SK-N-SH treated with all-trans-retinoic acid at 6 μM for 48 hours (cell line): ENCODE data around the gene CASKIN1.

Experiments used
- ATAC-seq: fragments of 200-7000 bp; cut with Tn5 transposase; 3 replicates; pipeline ENCODE4 v1.9.1; 2020; ENCODE audit warnings: mild to moderate bottlenecking, moderate library complexity
- ARNTL ChIP-seq: fragments of 450-650 bp; formaldehyde crosslinking; IDR thresholded peaks from 2 replicates; pipeline ENCODE4 v1.5.0; 2020; ENCODE audit warnings: low read depth, mild to moderate bottlenecking, moderate library complexity, borderline replicate concordance
- CREB5 ChIP-seq: fragments of 250-450 bp; sonication (Bioruptor Pico); IDR thresholded peaks from 2 replicates; pipeline ENCODE4 v1.5.1; 2020; ENCODE audit warnings: low read depth, mild to moderate bottlenecking, moderate library complexity
- CSDC2 ChIP-seq: fragments of 250-450 bp; sonication (Bioruptor Pico); IDR thresholded peaks from 2 replicates; pipeline ENCODE4 v1.5.0; 2020; ENCODE audit warnings: mild to moderate bottlenecking, moderate library complexity
- CSRNP3 ChIP-seq: fragments of 250-450 bp; sonication (Bioruptor Pico); IDR thresholded peaks from 2 replicates; pipeline ENCODE4 v1.5.1; 2021; ENCODE audit warnings: mild to moderate bottlenecking, moderate library complexity
- ESRRG ChIP-seq: fragments of 250-450 bp; sonication (Bioruptor Pico); IDR thresholded peaks from 2 replicates; pipeline ENCODE4 v1.6.1; 2021; ENCODE audit warnings: mild to moderate bottlenecking
- GLIS3 ChIP-seq: fragments of 250-450 bp; sonication (Bioruptor Pico); IDR thresholded peaks from 2 replicates; pipeline ENCODE4 v1.5.0; 2020; ENCODE audit warnings: mild to moderate bottlenecking, moderate library complexity
- PATZ1 ChIP-seq: fragments of 250-450 bp; sonication (Bioruptor Pico); IDR thresholded peaks from 2 replicates; pipeline ENCODE4 v1.8.0; 2020; ENCODE audit warnings: mild to moderate bottlenecking, moderate library complexity, borderline replicate concordance
- POU6F1 ChIP-seq: fragments of 250-450 bp; sonication (Bioruptor Pico); IDR thresholded peaks from 2 replicates; pipeline ENCODE4 v1.8.0; 2021; ENCODE audit warnings: low read depth, mild to moderate bottlenecking, moderate library complexity, borderline replicate concordance
- PPARA ChIP-seq: fragments of 250-450 bp; sonication (Bioruptor Pico); IDR thresholded peaks from 2 replicates; pipeline ENCODE4 v1.5.0; 2020; ENCODE audit warnings: mild to moderate bottlenecking, borderline replicate concordance
- RARB ChIP-seq: fragments of 250-450 bp; sonication (Bioruptor Pico); IDR thresholded peaks from 2 replicates; pipeline ENCODE4 v1.8.0; 2021; ENCODE audit warnings: mild to moderate bottlenecking, moderate library complexity
- SNAI2 ChIP-seq: fragments of 250-450 bp; sonication (Bioruptor Pico); IDR thresholded peaks from 2 replicates; pipeline ENCODE4 v1.5.0; 2020; ENCODE audit warnings: mild to moderate bottlenecking, moderate library complexity
- TCF4 ChIP-seq: fragments of 250-450 bp; sonication (Bioruptor Pico); IDR thresholded peaks from 2 replicates; pipeline ENCODE4 v1.8.0; 2021; ENCODE audit warnings: mild to moderate bottlenecking, moderate library complexity, borderline replicate concordance
- TOX ChIP-seq: fragments of 250-450 bp; sonication (Bioruptor Pico); IDR thresholded peaks from 2 replicates; pipeline ENCODE4 v1.8.0; 2021; ENCODE audit warnings: mild to moderate bottlenecking, moderate library complexity, borderline replicate concordance
- TSHZ2 ChIP-seq: fragments of 250-450 bp; sonication (Bioruptor Pico); IDR thresholded peaks from 2 replicates; pipeline ENCODE4 v1.5.0; 2020; ENCODE audit warnings: mild to moderate bottlenecking, moderate library complexity
- ZC3H10 ChIP-seq: fragments of 250-450 bp; sonication (Bioruptor Pico); IDR thresholded peaks from 2 replicates; pipeline ENCODE4 v1.5.1; 2021; ENCODE audit warnings: mild to moderate bottlenecking, moderate library complexity
- ZFP30 ChIP-seq: fragments of 450-650 bp; formaldehyde crosslinking; IDR thresholded peaks from 2 replicates; pipeline ENCODE4 v1.5.0; 2022; ENCODE audit warnings: mild to moderate bottlenecking, moderate library complexity
- ZNF565 ChIP-seq: fragments of 450-650 bp; formaldehyde crosslinking; conservative IDR thresholded peaks from 2 replicates; pipeline ENCODE4 v1.5.0; 2020; ENCODE audit warnings: low read depth, mild to moderate bottlenecking, moderate library complexity
- ZNF70 ChIP-seq: fragments of 450-650 bp; formaldehyde crosslinking; IDR thresholded peaks from 2 replicates; pipeline ENCODE4 v1.5.0; 2020; ENCODE audit warnings: mild to moderate bottlenecking, moderate library complexity
- ZNF8 ChIP-seq: fragments of 450-650 bp; formaldehyde crosslinking; IDR thresholded peaks from 2 replicates; pipeline ENCODE4 v1.5.0; 2020; ENCODE audit warnings: mild to moderate bottlenecking, moderate library complexity

CASKIN1 gene

GRCh38 chr16:2229091-2229490 is 32.7 kb upstream of the CASKIN1 start:
- no peak for ATAC-seq
- TF ChIP-seq CREB5 (CRISPR knock-in tag) = no peak
- TF ChIP-seq ZNF70 = no peak
- TF ChIP-seq PPARA = no peak
- no peak for TF ChIP-seq ESRRG (CRISPR knock-in tag)
- TF ChIP-seq ZNF8 = no peak
- TF ChIP-seq PATZ1 = no peak
- TF ChIP-seq SNAI2 (CRISPR knock-in tag) = no peak
- TF ChIP-seq TSHZ2 (CRISPR knock-in tag) = no peak
- no peak for TF ChIP-seq RARB (CRISPR knock-in tag)
- no peak for TF ChIP-seq ZC3H10
- TF ChIP-seq ZNF565 (CRISPR knock-in tag) = no peak

- ATAC-seq = no peak
- no peak for TF ChIP-seq TOX (CRISPR knock-in tag)
- TF ChIP-seq POU6F1 (CRISPR knock-in tag) = no peak
- TF ChIP-seq RARB (CRISPR knock-in tag) = no peak
These were observed 31.9 kb upstream of the CASKIN1 start for GRCh38 chr16:2228161-2228824.

GRCh38 chr16:2226918-2227317 is 30.5 kb upstream of the CASKIN1 start:
- ATAC-seq = no peak
- no peak for TF ChIP-seq CSDC2 (CRISPR knock-in tag)
- no peak for TF ChIP-seq TCF4
- no peak for TF ChIP-seq POU6F1 (CRISPR knock-in tag)
- no peak for TF ChIP-seq ZNF565 (CRISPR knock-in tag)
- no peak for TF ChIP-seq ESRRG (CRISPR knock-in tag)
- TF ChIP-seq ZFP30 = no peak
- TF ChIP-seq GLIS3 (CRISPR knock-in tag) = no peak
- TF ChIP-seq ZC3H10 = no peak

- ATAC-seq = no peak
- TF ChIP-seq ARNTL (no peak), ZFP30 (no peak), ZNF8 (no peak), RARB (CRISPR knock-in tag) (no peak), ZC3H10 (no peak), CSRNP3 (CRISPR knock-in tag) (no peak), PATZ1 (no peak), PPARA (no peak), CREB5 (CRISPR knock-in tag) (no peak)
These were observed 29.9 kb upstream of the CASKIN1 start for GRCh38 chr16:2226245-2226793.
